A673 (cell line): ENCODE results near the gene MYO18A.
"Not testable (repeated sequence)": the region's sequence is repeated elsewhere in the genome, so short reads cannot be mapped to it uniquely, and the experiment has no call there.

Source experiments
- CTCF ChIP-seq: fragments of 300-800, 200-600 bp; sonication (generic); conservative IDR thresholded peaks from 2 replicates; pipeline ENCODE4 v1.5.1; 2017; ENCODE audit warnings: low read depth, mild to moderate bottlenecking, antibody characterized with exemption, low read length, moderate library complexity, mixed read lengths
- EZH2 ChIP-seq: fragments of 200-600 bp; sonication (generic); IDR thresholded peaks from 2 replicates; pipeline ENCODE4 v1.6.1; 2017; ENCODE audit warnings: borderline replicate concordance, low read depth, mild to moderate bottlenecking, mixed read lengths, antibody characterized with exemption, low read length; ENCODE audit not compliant: poor library complexity, severe bottlenecking

DNA sequence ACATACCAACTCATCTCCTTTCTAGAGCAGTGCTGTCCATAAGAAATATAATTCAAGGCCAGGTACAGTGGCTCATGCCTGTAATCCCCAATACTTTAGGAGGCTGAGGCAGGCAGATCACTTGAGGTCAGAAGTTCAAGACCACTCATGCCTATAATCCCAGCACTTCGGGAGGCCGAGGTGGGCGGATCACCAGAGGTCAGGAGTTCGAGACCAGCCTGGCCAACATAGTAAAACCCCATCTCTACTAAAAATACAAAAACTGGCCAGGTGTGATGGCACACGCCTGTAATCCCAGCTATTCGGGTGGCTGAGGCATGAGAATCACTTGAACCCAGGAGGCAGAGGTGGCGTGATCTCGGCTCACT, 11.5 kb downstream of the MYO18A start:
- TF ChIP-seq EZH2, CTCF: not testable (repeated sequence)
